NCI-H345 treated with DMSO at 0.1 percent for 48 hours (cell line): Measurements from ENCODE around the gene TRMT2A.

Experiments
- DNase-seq: peaks from one replicate; lab custom pipeline; 2025; ENCODE audit not compliant: unreplicated experiment; lab: John Stamatoyannopoulos, UW

Gene TRMT2A

DNA sequence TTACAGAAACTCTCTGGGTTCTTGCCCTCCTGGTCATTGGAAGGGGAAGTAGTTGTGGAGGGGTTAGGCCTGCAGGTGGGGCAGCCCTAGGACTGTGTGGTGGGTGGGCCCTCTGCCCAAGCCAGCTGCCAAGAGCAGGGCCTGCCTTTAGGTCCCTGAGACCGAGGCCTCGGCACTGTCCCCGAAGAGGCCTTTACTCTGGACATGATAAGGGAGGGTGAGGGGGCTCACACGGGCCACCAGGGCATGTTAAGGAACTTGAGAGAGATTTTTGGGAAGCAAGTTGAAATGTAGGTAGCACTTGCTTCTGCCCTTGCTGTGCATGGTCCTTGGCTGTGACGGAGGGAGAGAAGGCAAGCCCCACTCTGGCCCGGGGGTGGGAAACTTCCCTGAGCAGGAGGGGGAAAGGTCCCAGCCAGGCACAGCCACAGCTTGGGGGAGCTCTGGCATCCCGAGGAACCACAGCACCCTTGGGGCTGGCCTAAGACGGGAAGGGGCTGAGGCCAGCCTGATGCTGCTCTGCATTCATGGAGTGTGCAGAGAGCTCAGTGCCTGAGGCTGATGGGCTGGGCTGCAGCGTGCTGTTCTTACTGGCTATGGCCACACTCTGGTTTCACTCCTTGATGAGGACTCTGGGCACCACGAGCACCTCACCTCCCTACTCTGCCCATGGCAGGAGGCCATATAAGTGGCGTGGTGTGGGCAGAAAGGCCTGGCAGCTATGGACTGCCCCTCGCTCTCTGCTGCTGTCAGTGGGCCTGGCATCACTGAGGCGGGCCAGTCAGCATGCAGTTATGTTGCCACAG lies 8.9 kb downstream of the TRMT2A start:
- no peak for DNase-seq

DNA sequence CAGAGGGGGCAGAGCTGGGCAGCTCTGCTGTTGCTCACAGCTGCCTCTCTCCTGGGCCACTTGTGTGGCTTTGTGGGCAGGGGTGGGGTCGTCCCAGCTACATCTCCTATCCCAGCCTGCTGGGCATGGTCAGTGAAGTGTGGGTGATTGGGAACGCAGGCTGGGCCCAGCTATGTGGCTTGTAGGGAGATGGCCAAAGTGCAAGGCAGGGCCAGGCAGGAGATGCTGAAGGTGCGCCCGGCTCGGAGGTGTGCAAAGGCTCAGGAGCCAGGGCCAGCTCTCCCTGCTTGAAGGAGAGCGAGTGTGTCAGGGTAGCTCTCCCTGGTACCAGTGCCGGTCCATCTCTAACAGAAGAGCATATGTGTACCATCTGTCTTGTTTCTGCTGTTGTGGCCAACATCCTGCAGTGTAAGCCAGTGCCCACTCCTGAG lies 9.5 kb downstream of the TRMT2A start:
- DNase-seq: no peak

DNA sequence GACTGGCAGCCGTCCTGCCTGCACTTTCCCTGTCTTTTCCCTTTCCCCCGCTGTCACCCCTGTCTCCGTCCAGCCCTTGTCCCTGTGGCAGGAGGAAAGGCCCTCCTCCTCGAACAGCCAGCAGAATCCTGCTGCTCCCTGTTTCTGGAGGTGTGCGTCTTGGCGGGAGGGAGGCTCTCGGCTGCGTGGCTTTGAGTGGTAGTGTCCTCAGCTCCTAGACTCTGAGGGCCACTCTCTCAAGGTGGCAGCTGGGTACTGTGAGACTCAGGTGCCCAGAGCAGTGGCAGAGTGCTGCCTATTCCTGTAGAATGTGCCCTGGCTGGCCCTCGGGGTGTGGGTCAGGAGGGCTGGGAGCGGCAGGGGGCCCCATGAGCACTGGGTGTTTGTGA lies 10.2 kb downstream of the TRMT2A start:
- no peak for DNase-seq

DNA sequence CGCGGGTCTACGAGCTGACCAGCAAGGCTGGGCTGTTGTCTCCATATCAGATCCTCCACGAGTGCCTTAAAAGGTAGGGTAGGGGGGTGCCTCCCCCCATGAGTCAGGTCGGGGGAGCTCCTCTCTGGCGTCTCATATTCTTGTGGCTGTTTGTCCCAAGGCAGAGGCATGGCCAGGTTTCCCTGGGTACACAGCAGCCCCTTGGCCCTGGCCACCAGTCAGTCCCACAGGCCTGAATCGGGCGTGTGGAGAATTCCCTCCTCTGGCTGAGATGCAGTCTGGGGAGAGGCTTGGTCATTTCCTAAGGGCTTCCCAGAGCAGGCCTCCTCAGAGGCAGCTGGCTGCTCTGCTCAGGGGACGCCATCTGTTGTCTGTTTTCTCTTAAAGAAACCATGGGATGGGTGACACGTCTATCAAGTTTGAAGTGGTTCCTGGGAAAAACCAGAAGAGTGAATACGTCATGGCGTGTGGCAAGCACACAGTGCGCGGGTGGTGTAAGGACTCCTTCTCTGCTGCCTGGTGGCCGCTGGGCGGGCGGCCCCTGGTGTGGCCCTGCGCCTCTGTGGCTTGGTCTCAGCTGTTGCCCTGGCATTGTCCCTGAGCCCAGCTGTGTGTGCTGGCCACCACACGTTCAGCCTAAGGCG lies 10.7 kb downstream of the TRMT2A start:
- no peak for DNase-seq

- no peak for DNase-seq
Measured at GRCh38 chr22:20105456-20106204, 11.4 kb downstream of the TRMT2A start.

DNA sequence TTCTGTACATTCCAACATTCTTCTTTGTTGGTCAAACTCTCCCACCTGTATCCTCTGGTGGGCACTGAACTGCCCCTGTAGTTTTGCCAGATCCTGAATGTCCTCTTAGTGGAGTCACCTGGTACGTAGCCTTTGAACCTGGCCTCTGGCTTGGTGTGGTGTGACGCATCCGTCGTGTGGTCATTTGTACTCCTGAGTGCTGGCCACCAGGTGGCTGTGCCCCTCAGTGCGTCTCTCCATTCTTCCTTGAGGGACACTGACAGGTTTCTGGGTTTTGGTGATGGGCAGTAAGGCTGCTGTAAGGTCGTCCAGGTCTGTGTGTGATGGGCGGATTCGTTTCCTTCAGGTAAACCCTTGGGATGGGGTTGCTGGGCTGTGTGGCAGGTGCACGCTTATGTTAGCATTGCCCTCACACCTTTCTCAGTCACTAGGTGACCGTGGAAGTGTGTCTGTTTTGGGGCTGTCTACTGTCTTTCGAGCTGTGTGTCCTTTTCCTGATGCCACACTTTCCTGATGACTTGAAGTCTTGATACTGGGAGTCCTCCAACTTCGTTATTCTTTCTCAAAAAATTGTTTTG lies 14.7 kb downstream of the TRMT2A start:
- no peak for DNase-seq

DNA sequence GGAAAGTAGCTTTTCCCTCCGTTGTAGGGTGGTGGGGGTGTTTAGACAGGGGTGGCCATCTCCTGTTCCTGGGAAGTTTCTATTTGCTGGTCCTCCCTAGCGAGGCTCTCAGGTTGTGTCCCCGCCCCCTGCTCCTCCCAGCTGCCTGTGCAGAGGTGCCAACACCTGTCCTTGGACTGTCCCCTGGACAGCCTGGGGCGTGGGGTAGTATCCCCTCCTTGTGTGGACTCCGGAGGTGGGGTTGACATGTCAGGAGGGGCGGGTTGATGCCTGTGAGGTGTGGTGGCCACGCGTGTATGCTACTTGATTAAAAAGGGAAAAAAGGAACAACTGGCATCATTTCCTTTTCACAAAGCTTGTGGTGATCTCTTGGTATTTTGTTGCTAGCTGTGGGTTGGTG lies 15.4 kb downstream of the TRMT2A start:
- no peak for DNase-seq

- no peak for DNase-seq
Measured at GRCh38 chr22:20099099-20099711, 17.8 kb downstream of the TRMT2A start.

DNA sequence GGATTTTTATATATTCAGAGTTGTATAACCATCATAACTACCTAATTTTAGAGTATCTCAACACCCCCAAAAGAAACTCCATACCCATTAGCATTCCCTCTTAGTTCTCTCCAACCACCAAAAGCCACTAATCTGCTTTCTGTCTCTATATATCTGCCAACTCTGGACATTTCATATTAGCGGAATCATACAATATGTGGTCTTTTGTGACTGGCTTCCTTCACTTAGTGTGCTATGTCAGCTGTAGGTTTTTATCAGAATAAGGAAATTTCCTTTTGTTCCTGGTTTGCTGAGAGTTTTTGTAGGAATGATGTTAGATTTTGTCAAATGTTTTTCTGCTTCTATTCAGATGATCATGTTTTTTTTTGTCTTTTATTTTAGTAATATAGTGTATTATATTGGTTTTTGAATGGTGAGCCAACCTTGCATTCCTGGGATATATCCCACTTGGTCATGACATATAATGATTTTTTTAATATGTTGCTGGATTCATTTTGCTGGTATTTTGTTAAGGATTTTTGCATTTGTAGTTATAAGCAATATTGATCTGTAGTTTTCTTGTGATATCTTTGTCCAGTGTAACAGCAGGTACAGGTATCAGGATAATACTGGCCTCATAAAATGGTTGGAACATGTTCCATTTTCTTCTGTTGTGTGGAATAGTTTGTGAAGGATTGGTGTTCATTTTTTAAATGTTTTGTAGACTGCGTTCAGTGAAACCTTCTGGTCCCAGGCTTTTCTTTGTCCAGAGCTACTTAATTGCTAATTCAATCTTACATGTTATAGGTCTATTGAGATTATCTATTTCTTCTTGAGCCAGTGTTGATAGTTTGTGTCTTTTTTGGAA lies 20.2 kb downstream of the TRMT2A start:
- no peak for DNase-seq

GRCh38 chr22:20095521-20095920 lies 21.5 kb downstream of the TRMT2A start:
- no peak for DNase-seq

- DNase-seq: no peak
Measured at GRCh38 chr22:20094197-20094807, 22.7 kb downstream of the TRMT2A start.

DNA sequence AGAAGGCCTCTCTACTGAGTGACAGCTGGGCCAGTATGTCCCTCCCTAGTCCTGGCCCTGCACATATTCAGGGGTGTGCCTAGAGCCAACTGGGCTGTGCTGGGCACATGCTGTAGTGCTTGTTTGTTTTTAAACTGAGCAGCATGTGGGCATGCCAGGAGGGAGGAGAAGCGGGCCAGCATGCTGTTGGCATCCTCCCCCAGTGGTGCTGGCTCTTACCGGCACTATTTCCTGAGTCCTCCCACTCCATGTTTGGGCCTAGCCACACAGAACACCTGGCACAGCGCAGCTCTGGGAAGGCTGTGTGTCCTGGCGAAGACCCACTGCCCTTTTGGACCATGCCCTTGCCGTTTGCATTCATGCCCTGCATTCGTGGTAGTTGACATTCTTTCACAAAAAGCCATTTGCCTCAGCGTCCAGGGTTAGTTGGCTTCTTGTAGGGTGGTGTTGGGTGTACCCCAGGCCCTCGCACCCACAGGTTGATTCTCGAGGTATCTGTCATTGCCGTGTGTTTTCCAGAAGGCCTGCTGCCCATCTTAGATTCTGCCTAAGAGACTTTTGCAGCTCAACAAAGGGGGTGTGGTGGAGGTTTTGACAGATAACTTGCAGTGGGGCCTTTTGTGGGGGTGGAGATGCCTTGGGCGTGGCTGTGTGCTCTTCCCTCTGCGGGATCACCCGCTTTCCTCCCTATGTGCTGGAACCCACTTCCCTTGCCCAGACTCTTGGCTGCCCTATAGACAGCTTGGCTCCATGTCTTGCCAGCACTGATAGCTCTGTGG lies 23.4 kb downstream of the TRMT2A start:
- DNase-seq: no peak

DNA sequence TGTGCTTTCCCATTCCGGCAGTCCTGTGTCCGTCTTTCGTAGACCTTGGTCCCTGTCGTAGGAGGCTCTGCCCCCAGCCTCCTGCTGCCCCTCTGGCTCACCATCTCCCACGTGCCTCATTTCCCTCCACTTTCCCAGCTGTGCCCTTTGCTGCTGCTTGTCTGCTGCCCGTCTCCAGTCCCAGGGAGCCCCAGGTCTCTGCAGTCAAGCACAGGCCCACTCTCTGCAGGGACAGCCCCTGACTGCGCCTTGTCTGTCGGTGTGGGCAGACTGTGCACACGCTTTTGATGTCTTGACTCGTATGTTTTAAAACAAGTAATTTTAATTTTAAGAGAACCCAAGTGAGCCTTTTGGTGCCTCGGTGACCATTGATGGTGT lies 24.6 kb downstream of the TRMT2A start:
- DNase-seq: no peak

- no peak for DNase-seq
Measured at GRCh38 chr22:20091690-20092476, 25.1 kb downstream of the TRMT2A start.

- DNase-seq: no peak
Measured at GRCh38 chr22:20090730-20091240, 26.2 kb downstream of the TRMT2A start.

GRCh38 chr22:20089977-20090729 lies 26.9 kb downstream of the TRMT2A start:
- DNase-seq: no peak

DNA sequence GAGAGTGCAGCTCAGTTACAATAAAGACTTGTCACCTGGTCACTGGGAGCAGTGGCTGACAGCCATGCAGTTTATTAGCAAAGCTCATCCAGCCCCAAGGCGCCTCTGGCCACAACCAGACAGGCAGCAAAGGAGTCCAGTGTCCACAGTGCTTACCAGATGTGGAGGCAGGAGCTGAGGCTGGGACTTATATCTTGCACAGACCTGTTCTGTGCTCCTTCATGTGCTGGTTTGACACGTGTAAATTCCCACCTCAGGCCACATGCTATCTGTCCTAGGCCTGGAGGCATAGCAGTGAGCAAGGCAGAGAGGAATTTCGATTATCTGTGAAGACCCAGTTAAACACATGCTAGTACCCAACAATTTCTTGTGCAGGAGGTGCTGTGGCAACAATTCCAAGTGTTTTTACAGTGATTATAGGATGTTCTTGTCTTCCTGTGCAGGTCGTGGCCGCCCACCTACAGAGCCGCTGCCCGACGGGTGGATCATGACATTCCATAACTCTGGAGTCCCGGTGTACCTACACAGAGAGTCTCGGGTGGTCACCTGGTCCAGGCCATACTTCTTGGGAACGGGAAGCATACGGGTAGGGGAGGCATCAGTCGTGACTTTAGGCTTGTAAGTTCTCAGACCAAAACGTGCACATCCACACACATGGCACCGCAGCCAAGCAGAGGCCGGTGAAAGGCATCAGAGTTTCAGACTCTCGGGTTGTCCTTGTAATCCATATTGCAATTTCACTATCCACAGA lies 27.6 kb downstream of the TRMT2A start:
- no peak for DNase-seq
